Measurements from ENCODE around the gene GRIN2D. TPM values are rescaled to one million over a fixed set of nuclear protein-coding genes. Genes with fewer than 3 reads are reported as not detected.

Gene GRIN2D
- total RNA-seq, 2 donors from 2014 or later = 0.39 to 0.46 TPM

- Mint-ChIP-seq H3K4me3 (peak overlapping the region in 1 of 2 donors; percentile 26), H3K9me3 (peaks cover 0 to 4% of the 10 kb centered on the region in 2 donors), H3K27ac (no peak overlapping the region), H3K36me3 (ENCODE audit: insufficient read depth in 2 of 2) (peaks cover 8% of the 10 kb centered on the region in 2 donors), H3K4me1 (ENCODE audit: low read depth) (peaks cover 55% of the 10 kb centered on the region), H3K27me3 (ENCODE audit: low read depth) (peaks cover 61% of the 10 kb centered on the region)
- DNase-seq (no peak), ATAC-seq (replicated peaks in 1 of 2) (no peak)
Observed at GRCh38 chr19:48395499-48395898, 2.0 kb downstream of the GRIN2D start.

GRCh38 chr19:48396016-48396823 is 2.8 kb downstream of the GRIN2D start:
- peaks cover 61% of the 10 kb centered on the region for H3K27me3 Mint-ChIP-seq (ENCODE audit: low read depth)
- peaks cover 8% of the 10 kb centered on the region in 2 donors for H3K36me3 Mint-ChIP-seq (ENCODE audit: insufficient read depth in 2 of 2)
- H3K27ac Mint-ChIP-seq = no peak overlapping the region
- peaks cover 55% of the 10 kb centered on the region for H3K4me1 Mint-ChIP-seq (ENCODE audit: low read depth)
- peak overlapping the region in 1 of 2 donors; percentile 29 for H3K4me3 Mint-ChIP-seq
- peaks cover 0 to 4% of the 10 kb centered on the region in 2 donors for H3K9me3 Mint-ChIP-seq
- no peak for DNase-seq
- ATAC-seq (replicated peaks in 1 of 2) = no peak

- peaks cover 0 to 4% of the 10 kb centered on the region in 2 donors for H3K9me3 Mint-ChIP-seq
- no peak for DNase-seq
- peaks cover 57% of the 10 kb centered on the region for H3K27me3 Mint-ChIP-seq (ENCODE audit: low read depth)
- no peak overlapping the region for H3K27ac Mint-ChIP-seq
- H3K4me3 Mint-ChIP-seq = peak overlapping the region in 1 of 2 donors; percentile 27
- H3K36me3 Mint-ChIP-seq (ENCODE audit: insufficient read depth in 2 of 2) = peaks cover 8% of the 10 kb centered on the region in 2 donors
- no peak for ATAC-seq (replicated peaks in 1 of 2)
- peaks cover 51% of the 10 kb centered on the region for H3K4me1 Mint-ChIP-seq (ENCODE audit: low read depth)
Observed at GRCh38 chr19:48396824-48397176, 3.3 kb downstream of the GRIN2D start.

- no peak for DNase-seq
- H3K9me3 Mint-ChIP-seq = peaks cover 0 to 4% of the 10 kb centered on the region in 2 donors
- peaks cover 8% of the 10 kb centered on the region in 2 donors for H3K36me3 Mint-ChIP-seq (ENCODE audit: insufficient read depth in 2 of 2)
- H3K27me3 Mint-ChIP-seq (ENCODE audit: low read depth) = peaks cover 53% of the 10 kb centered on the region
- peak overlapping the region; percentile 90 for H3K27ac Mint-ChIP-seq
- H3K4me1 Mint-ChIP-seq (ENCODE audit: low read depth) = peaks cover 51% of the 10 kb centered on the region
- ATAC-seq (replicated peaks in 1 of 2) = no peak
- H3K4me3 Mint-ChIP-seq = peak overlapping the region; percentile 87 to 97
Observed at GRCh38 chr19:48397263-48398101, 4.0 kb downstream of the GRIN2D start.

GRCh38 chr19:48398102-48398374 is 4.6 kb downstream of the GRIN2D start:
- Mint-ChIP-seq H3K36me3 (ENCODE audit: insufficient read depth in 2 of 2) (peaks cover 8% of the 10 kb centered on the region in 2 donors), H3K27me3 (ENCODE audit: low read depth) (peaks cover 48% of the 10 kb centered on the region), H3K4me1 (ENCODE audit: low read depth) (peaks cover 51% of the 10 kb centered on the region), H3K27ac (peak overlapping the region; percentile 90), H3K4me3 (peak overlapping the region; percentile 87 to 97), H3K9me3 (peaks cover 0 to 4% of the 10 kb centered on the region in 2 donors)
- DNase-seq (no peak), ATAC-seq (replicated peaks in 1 of 2) (no peak)

GRCh38 chr19:48398375-48399235 is 5.1 kb downstream of the GRIN2D start:
- Mint-ChIP-seq H3K9me3 (peaks cover 0 to 4% of the 10 kb centered on the region in 2 donors), H3K36me3 (ENCODE audit: insufficient read depth in 2 of 2) (peaks cover 8% of the 10 kb centered on the region in 2 donors), H3K4me1 (ENCODE audit: low read depth) (peaks cover 55% of the 10 kb centered on the region), H3K27ac (no peak overlapping the region), H3K27me3 (ENCODE audit: low read depth) (peaks cover 46% of the 10 kb centered on the region), H3K4me3 (peak overlapping the region; percentile 87 to 97)
- peak; percentile 82 to 83 for ATAC-seq (replicated peaks in 1 of 2)
- DNase-seq = peak; percentile 91 to 92

GRCh38 chr19:48400018-48400742 is 6.7 kb downstream of the GRIN2D start:
- peaks cover 44% of the 10 kb centered on the region for H3K4me1 Mint-ChIP-seq (ENCODE audit: low read depth)
- H3K36me3 Mint-ChIP-seq (ENCODE audit: insufficient read depth in 2 of 2) = peaks cover 8% of the 10 kb centered on the region in 2 donors
- ATAC-seq (replicated peaks in 1 of 2) = peak; percentile 25 to 33
- H3K4me3 Mint-ChIP-seq = peak overlapping the region in 1 of 2 donors; percentile 21
- H3K9me3 Mint-ChIP-seq = peaks cover 0 to 4% of the 10 kb centered on the region in 2 donors
- H3K27me3 Mint-ChIP-seq (ENCODE audit: low read depth) = peaks cover 31% of the 10 kb centered on the region
- no peak overlapping the region for H3K27ac Mint-ChIP-seq
- peak; percentile 57 for DNase-seq

GRCh38 chr19:48401287-48401686 is 7.8 kb downstream of the GRIN2D start:
- Mint-ChIP-seq H3K4me1 (ENCODE audit: low read depth) (peaks cover 36% of the 10 kb centered on the region), H3K27me3 (ENCODE audit: low read depth) (peaks cover 26% of the 10 kb centered on the region), H3K27ac (no peak overlapping the region), H3K9me3 (peaks cover 0 to 4% of the 10 kb centered on the region in 2 donors), H3K4me3 (no peak overlapping the region), H3K36me3 (ENCODE audit: insufficient read depth in 2 of 2) (peaks cover 8% of the 10 kb centered on the region in 2 donors)
- ATAC-seq (replicated peaks in 1 of 2) (no peak), DNase-seq (no peak)

GRCh38 chr19:48403606-48404005 is 10.1 kb downstream of the GRIN2D start:
- Mint-ChIP-seq H3K4me3 (no peak overlapping the region), H3K4me1 (ENCODE audit: low read depth) (peaks cover 23% of the 10 kb centered on the region), H3K27ac (no peak overlapping the region), H3K27me3 (ENCODE audit: low read depth) (peaks cover 9% of the 10 kb centered on the region), H3K36me3 (ENCODE audit: insufficient read depth in 2 of 2) (no peaks in the 10 kb centered on the region), H3K9me3 (peaks cover 0 to 4% of the 10 kb centered on the region in 2 donors)
- peak; percentile 41 to 46 for DNase-seq
- peak; percentile 32 to 42 for ATAC-seq (replicated peaks in 1 of 2)

- DNase-seq (no peak), ATAC-seq (replicated peaks in 1 of 2) (no peak)
- peaks cover 9% of the 10 kb centered on the region for H3K27me3 Mint-ChIP-seq (ENCODE audit: low read depth)
- no peaks in the 10 kb centered on the region for H3K9me3 Mint-ChIP-seq
- no peak overlapping the region for H3K4me3 Mint-ChIP-seq
- peaks cover 9% of the 10 kb centered on the region for H3K4me1 Mint-ChIP-seq (ENCODE audit: low read depth)
- no peaks in the 10 kb centered on the region for H3K36me3 Mint-ChIP-seq (ENCODE audit: insufficient read depth in 2 of 2)
- H3K27ac Mint-ChIP-seq = no peak overlapping the region
Observed at GRCh38 chr19:48405010-48405659, 11.7 kb downstream of the GRIN2D start.

GRCh38 chr19:48405850-48406249 is 12.4 kb downstream of the GRIN2D start:
- Mint-ChIP-seq H3K27me3 (ENCODE audit: low read depth) (peaks cover 9% of the 10 kb centered on the region), H3K4me3 (no peak overlapping the region), H3K4me1 (ENCODE audit: low read depth) (peaks cover 5% of the 10 kb centered on the region), H3K9me3 (no peaks in the 10 kb centered on the region), H3K27ac (no peak overlapping the region), H3K36me3 (ENCODE audit: insufficient read depth in 2 of 2) (no peaks in the 10 kb centered on the region)
- ATAC-seq (replicated peaks in 1 of 2) (peak in 1 of 2 donors; percentile 25), DNase-seq (no peak)
